ENCODE measurements around the gene CERKL. TPM values are rescaled to one million over a fixed set of nuclear protein-coding genes. Genes with fewer than 3 reads are reported as not detected.

Gene CERKL
- total and polyA plus RNA-seq, 2 experiments from 2014 or later = 0.32 to 0.69 TPM

GRCh38 chr2:181677912-181678586 lies 21.1 kb upstream of the CERKL start:
- Histone ChIP-seq H3K4me3 (peak overlapping the region; percentile 42), H3K4me1 (ENCODE audit: insufficient read depth) (peaks cover 40% of the 10 kb centered on the region), H3K4me2 (peak overlapping the region; percentile 64), H3F3A (replicated peaks; ENCODE audit: low read depth) (peaks cover 8% of the 10 kb centered on the region; the same call in 1 of the 2 replicates), H3K9me2 (ENCODE audit: insufficient read depth) (no peaks in the 10 kb centered on the region), H3K27me3 (ENCODE audit: insufficient read depth) (peaks cover 100% of the 10 kb centered on the region), H2AFZ (no peak overlapping the region), H3K27ac (ENCODE audit: low read depth) (no peak overlapping the region), H3K79me2 (replicated peaks; ENCODE audit: insufficient read depth) (no peaks in the 10 kb centered on the region), H3K36me3 (ENCODE audit: insufficient read depth) (no peaks in the 10 kb centered on the region), H4K20me1 (replicated peaks; ENCODE audit: insufficient read depth) (peaks cover 32% of the 10 kb centered on the region)
- DNase-seq (ENCODE audit: low spot score) (peak; percentile 96), ATAC-seq (peak; percentile 76)
- Mint-ChIP-seq H3K4me1 (peaks cover 43% of the 10 kb centered on the region), H3K27ac (no peak overlapping the region), H3K9me3 (no peaks in the 10 kb centered on the region; the same call in 2 of the 3 replicates), H3K4me3 (peak overlapping the region; percentile 61), H3K27me3 (ENCODE audit: insufficient read depth, low read depth, poor library complexity) (peaks cover 68% of the 10 kb centered on the region), H3K36me3 (ENCODE audit: low read depth) (no peaks in the 10 kb centered on the region; the same call in 2 of the 3 replicates)
- TF ChIP-seq, protein P1, sequence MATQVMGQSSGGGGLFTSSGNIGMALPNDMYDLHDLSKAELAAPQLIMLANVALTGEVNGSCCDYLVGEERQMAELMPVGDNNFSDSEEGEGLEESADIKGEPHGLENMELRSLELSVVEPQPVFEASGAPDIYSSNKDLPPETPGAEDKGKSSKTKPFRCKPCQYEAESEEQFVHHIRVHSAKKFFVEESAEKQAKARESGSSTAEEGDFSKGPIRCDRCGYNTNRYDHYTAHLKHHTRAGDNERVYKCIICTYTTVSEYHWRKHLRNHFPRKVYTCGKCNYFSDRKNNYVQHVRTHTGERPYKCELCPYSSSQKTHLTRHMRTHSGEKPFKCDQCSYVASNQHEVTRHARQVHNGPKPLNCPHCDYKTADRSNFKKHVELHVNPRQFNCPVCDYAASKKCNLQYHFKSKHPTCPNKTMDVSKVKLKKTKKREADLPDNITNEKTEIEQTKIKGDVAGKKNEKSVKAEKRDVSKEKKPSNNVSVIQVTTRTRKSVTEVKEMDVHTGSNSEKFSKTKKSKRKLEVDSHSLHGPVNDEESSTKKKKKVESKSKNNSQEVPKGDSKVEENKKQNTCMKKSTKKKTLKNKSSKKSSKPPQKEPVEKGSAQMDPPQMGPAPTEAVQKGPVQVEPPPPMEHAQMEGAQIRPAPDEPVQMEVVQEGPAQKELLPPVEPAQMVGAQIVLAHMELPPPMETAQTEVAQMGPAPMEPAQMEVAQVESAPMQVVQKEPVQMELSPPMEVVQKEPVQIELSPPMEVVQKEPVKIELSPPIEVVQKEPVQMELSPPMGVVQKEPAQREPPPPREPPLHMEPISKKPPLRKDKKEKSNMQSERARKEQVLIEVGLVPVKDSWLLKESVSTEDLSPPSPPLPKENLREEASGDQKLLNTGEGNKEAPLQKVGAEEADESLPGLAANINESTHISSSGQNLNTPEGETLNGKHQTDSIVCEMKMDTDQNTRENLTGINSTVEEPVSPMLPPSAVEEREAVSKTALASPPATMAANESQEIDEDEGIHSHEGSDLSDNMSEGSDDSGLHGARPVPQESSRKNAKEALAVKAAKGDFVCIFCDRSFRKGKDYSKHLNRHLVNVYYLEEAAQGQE (IDR thresholded peaks at IDR 0.05; ENCODE audit: unreplicated experiment) = peak; percentile 100
- no peak for TF ChIP-seq NANOG (IDR thresholded peaks at IDR 0.05; ENCODE audit: borderline replicate concordance)
- no peak for TF ChIP-seq ZNF114 (CRISPR knock-in tag; IDR thresholded peaks at IDR 0.05)
- peak; percentile 37; the same call in 1 of the 2 replicates for TF ChIP-seq CREB1 (CRISPR knock-in tag; IDR thresholded peaks at IDR 0.05; ENCODE audit: low read depth)
- TF ChIP-seq EZH2phosphoT487 (IDR thresholded peaks at IDR 0.05; ENCODE audit: unreplicated experiment) = no peak
- TF ChIP-seq, protein P2, sequence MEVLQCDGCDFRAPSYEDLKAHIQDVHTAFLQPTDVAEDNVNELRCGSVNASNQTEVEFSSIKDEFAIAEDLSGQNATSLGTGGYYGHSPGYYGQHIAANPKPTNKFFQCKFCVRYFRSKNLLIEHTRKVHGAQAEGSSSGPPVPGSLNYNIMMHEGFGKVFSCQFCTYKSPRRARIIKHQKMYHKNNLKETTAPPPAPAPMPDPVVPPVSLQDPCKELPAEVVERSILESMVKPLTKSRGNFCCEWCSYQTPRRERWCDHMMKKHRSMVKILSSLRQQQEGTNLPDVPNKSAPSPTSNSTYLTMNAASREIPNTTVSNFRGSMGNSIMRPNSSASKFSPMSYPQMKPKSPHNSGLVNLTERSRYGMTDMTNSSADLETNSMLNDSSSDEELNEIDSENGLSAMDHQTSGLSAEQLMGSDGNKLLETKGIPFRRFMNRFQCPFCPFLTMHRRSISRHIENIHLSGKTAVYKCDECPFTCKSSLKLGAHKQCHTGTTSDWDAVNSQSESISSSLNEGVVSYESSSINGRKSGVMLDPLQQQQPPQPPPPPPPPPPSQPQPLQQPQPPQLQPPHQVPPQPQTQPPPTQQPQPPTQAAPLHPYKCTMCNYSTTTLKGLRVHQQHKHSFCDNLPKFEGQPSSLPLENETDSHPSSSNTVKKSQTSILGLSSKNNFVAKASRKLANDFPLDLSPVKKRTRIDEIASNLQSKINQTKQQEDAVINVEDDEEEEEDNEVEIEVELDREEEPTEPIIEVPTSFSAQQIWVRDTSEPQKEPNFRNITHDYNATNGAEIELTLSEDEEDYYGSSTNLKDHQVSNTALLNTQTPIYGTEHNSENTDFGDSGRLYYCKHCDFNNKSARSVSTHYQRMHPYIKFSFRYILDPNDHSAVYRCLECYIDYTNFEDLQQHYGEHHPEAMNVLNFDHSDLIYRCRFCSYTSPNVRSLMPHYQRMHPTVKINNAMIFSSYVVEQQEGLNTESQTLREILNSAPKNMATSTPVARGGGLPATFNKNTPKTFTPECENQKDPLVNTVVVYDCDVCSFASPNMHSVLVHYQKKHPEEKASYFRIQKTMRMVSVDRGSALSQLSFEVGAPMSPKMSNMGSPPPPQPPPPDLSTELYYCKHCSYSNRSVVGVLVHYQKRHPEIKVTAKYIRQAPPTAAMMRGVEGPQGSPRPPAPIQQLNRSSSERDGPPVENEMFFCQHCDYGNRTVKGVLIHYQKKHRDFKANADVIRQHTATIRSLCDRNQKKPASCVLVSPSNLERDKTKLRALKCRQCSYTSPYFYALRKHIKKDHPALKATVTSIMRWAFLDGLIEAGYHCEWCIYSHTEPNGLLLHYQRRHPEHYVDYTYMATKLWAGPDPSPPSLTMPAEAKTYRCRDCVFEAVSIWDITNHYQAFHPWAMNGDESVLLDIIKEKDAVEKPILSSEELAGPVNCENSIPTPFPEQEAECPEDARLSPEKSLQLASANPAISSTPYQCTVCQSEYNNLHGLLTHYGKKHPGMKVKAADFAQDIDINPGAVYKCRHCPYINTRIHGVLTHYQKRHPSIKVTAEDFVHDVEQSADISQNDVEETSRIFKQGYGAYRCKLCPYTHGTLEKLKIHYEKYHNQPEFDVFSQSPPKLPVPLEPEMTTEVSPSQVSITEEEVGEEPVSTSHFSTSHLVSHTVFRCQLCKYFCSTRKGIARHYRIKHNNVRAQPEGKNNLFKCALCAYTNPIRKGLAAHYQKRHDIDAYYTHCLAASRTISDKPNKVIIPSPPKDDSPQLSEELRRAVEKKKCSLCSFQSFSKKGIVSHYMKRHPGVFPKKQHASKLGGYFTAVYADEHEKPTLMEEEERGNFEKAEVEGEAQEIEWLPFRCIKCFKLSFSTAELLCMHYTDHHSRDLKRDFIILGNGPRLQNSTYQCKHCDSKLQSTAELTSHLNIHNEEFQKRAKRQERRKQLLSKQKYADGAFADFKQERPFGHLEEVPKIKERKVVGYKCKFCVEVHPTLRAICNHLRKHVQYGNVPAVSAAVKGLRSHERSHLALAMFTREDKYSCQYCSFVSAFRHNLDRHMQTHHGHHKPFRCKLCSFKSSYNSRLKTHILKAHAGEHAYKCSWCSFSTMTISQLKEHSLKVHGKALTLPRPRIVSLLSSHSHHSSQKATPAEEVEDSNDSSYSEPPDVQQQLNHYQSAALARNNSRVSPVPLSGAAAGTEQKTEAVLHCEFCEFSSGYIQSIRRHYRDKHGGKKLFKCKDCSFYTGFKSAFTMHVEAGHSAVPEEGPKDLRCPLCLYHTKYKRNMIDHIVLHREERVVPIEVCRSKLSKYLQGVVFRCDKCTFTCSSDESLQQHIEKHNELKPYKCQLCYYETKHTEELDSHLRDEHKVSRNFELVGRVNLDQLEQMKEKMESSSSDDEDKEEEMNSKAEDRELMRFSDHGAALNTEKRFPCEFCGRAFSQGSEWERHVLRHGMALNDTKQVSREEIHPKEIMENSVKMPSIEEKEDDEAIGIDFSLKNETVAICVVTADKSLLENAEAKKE (CRISPR knock-in tag; IDR thresholded peaks at IDR 0.05) = no peak
- TF ChIP-seq, protein P3, sequence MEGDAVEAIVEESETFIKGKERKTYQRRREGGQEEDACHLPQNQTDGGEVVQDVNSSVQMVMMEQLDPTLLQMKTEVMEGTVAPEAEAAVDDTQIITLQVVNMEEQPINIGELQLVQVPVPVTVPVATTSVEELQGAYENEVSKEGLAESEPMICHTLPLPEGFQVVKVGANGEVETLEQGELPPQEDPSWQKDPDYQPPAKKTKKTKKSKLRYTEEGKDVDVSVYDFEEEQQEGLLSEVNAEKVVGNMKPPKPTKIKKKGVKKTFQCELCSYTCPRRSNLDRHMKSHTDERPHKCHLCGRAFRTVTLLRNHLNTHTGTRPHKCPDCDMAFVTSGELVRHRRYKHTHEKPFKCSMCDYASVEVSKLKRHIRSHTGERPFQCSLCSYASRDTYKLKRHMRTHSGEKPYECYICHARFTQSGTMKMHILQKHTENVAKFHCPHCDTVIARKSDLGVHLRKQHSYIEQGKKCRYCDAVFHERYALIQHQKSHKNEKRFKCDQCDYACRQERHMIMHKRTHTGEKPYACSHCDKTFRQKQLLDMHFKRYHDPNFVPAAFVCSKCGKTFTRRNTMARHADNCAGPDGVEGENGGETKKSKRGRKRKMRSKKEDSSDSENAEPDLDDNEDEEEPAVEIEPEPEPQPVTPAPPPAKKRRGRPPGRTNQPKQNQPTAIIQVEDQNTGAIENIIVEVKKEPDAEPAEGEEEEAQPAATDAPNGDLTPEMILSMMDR (conservative IDR thresholded peaks at IDR 0.05; ENCODE audit: low read depth in 2 of 2) = no peak

Measured in GM23338 (cell line).